ENCODE measurements around the gene ABI1.

The ABI1 gene

GRCh38 chr10:26697922-26698608, 162.7 kb downstream of the ABI1 start:
- H3K36me3 ChIP-seq (ENCODE audit: control insufficient read depth, insufficient read depth, low read length), result no peaks in the 10 kb centered on the region
- H3K9me3 ChIP-seq (ENCODE audit: control insufficient read depth, insufficient read depth, low read length), result no peaks in the 10 kb centered on the region
- no peaks in the 10 kb centered on the region for H3K4me1 ChIP-seq (ENCODE audit: control insufficient read depth, insufficient read depth, low read length)
- no peaks in the 10 kb centered on the region for H3K27me3 ChIP-seq (ENCODE audit: control insufficient read depth, insufficient read depth, low read length)
- H3K4me3 ChIP-seq (ENCODE audit: low read depth, low read length), result peak overlapping the region; percentile 92
- peak overlapping the region; percentile 4 for H3K9ac ChIP-seq (ENCODE audit: low read depth, low read length)

GRCh38 chr10:26697163-26697921, 163.4 kb downstream of the ABI1 start, which contains the start of gene PDSS1:
PDSS1 (plus strand) TSS chr10:26697701; CDS start chr10:26697712, 11 bp downstream.
- peak within 1 kb of the TSS; percentile 92 for H3K4me3 ChIP-seq (ENCODE audit: low read depth, low read length)
- H3K9me3 ChIP-seq (ENCODE audit: control insufficient read depth, insufficient read depth, low read length), result no peaks in the 10 kb centered on the region
- H3K9ac ChIP-seq (ENCODE audit: low read depth, low read length), result peak within 1 kb of the TSS; percentile 89
- H3K4me1 ChIP-seq (ENCODE audit: control insufficient read depth, insufficient read depth, low read length), result no peaks in the 10 kb centered on the region
- H3K27me3 ChIP-seq (ENCODE audit: control insufficient read depth, insufficient read depth, low read length), result no peaks in the 10 kb centered on the region
- H3K36me3 ChIP-seq (ENCODE audit: control insufficient read depth, insufficient read depth, low read length), result no peaks in the 10 kb centered on the region

GRCh38 chr10:26696786-26697162, 164.0 kb downstream of the ABI1 start:
- H3K9me3 ChIP-seq (ENCODE audit: control insufficient read depth, insufficient read depth, low read length), result no peaks in the 10 kb centered on the region
- peak overlapping the region; percentile 92 for H3K4me3 ChIP-seq (ENCODE audit: low read depth, low read length)

More at GRCh38 chr10:26696786-26697162, 164.0 kb downstream of the ABI1 start:
- Histone ChIP-seq H3K4me1 (ENCODE audit: control insufficient read depth, insufficient read depth, low read length) (no peaks in the 10 kb centered on the region), H3K36me3 (ENCODE audit: control insufficient read depth, insufficient read depth, low read length) (no peaks in the 10 kb centered on the region), H3K27me3 (ENCODE audit: control insufficient read depth, insufficient read depth, low read length) (no peaks in the 10 kb centered on the region), H3K9ac (ENCODE audit: low read depth, low read length) (peak overlapping the region; percentile 89)
